Neural progenitor cell (in vitro differentiated cells): ENCODE results near the gene SLC22A16. TPM values are rescaled to one million over a fixed set of nuclear protein-coding genes. Genes with fewer than 3 reads are reported as not detected.

ENCODE experiments used
- DNase-seq: peaks from one replicate; pipeline ENCODE4 v3.0.0-alpha.2; 2016; ENCODE audit warnings: low spot score
- H2AFZ ChIP-seq: fragments of 200-600 bp; sonication (generic); replicated peaks from 2 replicates; pipeline ENCODE4 v1.6.1; 2016; ENCODE audit warnings: antibody characterized with exemption
- H3F3A ChIP-seq: fragments of 200-600 bp; sonication (generic); 2 replicates; pipeline ENCODE4 v1.6.1; 2016; ENCODE audit warnings: antibody characterized with exemption, low read depth
- H3K27ac ChIP-seq: fragments of 200-600 bp; sonication (generic); 2 replicates; pipeline ENCODE4 v1.5.1; 2016; ENCODE audit warnings: mild to moderate bottlenecking
- H3K27me3 ChIP-seq: fragments of 200-600 bp; sonication (generic); 2 replicates; pipeline ENCODE4 v1.6.1; 2016; ENCODE audit warnings: mild to moderate bottlenecking, moderate library complexity
- H3K36me3 ChIP-seq: fragments of 200-600 bp; sonication (generic); 2 replicates; pipeline ENCODE4 v1.5.1; 2016
- H3K4me1 ChIP-seq: fragments of 200-600 bp; sonication (generic); 2 replicates; pipeline ENCODE4 v1.6.1; 2016; ENCODE audit warnings: mixed run types
- H3K4me2 ChIP-seq: fragments of 200-600 bp; sonication (generic); 2 replicates; pipeline ENCODE4 v1.6.1; 2016
- H3K4me3 ChIP-seq: fragments of 200-600 bp; sonication (generic); 2 replicates; pipeline ENCODE4 v1.5.1; 2016
- H3K79me2 ChIP-seq: fragments of 200-600 bp; sonication (generic); 2 replicates; pipeline ENCODE4 v1.6.1; 2016; ENCODE audit warnings: low read depth
- H3K9ac ChIP-seq: fragments of 200-600 bp; sonication (generic); 2 replicates; pipeline ENCODE4 v1.6.1; 2016
- H3K9me3 ChIP-seq: fragments of 200-600 bp; sonication (generic); 2 replicates; pipeline ENCODE4 v1.5.1; 2016; ENCODE audit warnings: low read depth
- H4K20me1 ChIP-seq: fragments of 200-600 bp; sonication (generic); 2 replicates; pipeline ENCODE4 v1.6.1; 2016; ENCODE audit warnings: low read depth
- H3K27ac Mint-ChIP-seq: 3 replicates; pipeline ENCODE4 v1.8.0; 2021; ENCODE audit warnings: mixed read lengths
- H3K27me3 Mint-ChIP-seq: 2 replicates; pipeline ENCODE4 v1.8.0; 2022; ENCODE audit warnings: low read depth, mild to moderate bottlenecking, inconsistent platforms, moderate library complexity, mixed read lengths; ENCODE audit not compliant: insufficient read depth
- H3K36me3 Mint-ChIP-seq: 3 replicates; pipeline ENCODE4 v1.8.0; 2021; ENCODE audit warnings: mixed read lengths
- H3K4me1 Mint-ChIP-seq: 3 replicates; pipeline ENCODE4 v1.8.0; 2021; ENCODE audit warnings: mixed read lengths
- H3K4me3 Mint-ChIP-seq: 3 replicates; pipeline ENCODE4 v1.8.0; 2021; ENCODE audit warnings: mild to moderate bottlenecking, moderate library complexity, mixed read lengths
- H3K9me3 Mint-ChIP-seq: 3 replicates; pipeline ENCODE4 v1.8.0; 2020; ENCODE audit warnings: mixed read lengths
- CTCF ChIP-seq: fragments of 200-600 bp; sonication (generic); IDR thresholded peaks from 2 replicates; pipeline ENCODE4 v1.5.1; 2017; ENCODE audit warnings: antibody characterized with exemption, mild to moderate bottlenecking
- EZH2 ChIP-seq: fragments of 200-600 bp; sonication (generic); IDR thresholded peaks from 2 replicates; pipeline ENCODE4 v1.6.1; 2017; ENCODE audit warnings: antibody characterized with exemption, mild to moderate bottlenecking, moderate library complexity
- EZH2phosphoT487 ChIP-seq: fragments of 200-600 bp; sonication (generic); IDR thresholded peaks from 2 replicates; pipeline ENCODE4 v1.6.1; 2017; ENCODE audit warnings: antibody characterized with exemption
- total RNA-seq: library from RNA; depleted of rRNA; stranded (reverse); fragments of >200 nt; gene quantifications from 2 replicates; pipeline ENCODE4 v1.2.3, GENCODE V29; 2015; ENCODE audit warnings: low replicate concordance

SLC22A16 gene
- total RNA-seq, 1 donor from 2014 or later: not detected

DNA sequence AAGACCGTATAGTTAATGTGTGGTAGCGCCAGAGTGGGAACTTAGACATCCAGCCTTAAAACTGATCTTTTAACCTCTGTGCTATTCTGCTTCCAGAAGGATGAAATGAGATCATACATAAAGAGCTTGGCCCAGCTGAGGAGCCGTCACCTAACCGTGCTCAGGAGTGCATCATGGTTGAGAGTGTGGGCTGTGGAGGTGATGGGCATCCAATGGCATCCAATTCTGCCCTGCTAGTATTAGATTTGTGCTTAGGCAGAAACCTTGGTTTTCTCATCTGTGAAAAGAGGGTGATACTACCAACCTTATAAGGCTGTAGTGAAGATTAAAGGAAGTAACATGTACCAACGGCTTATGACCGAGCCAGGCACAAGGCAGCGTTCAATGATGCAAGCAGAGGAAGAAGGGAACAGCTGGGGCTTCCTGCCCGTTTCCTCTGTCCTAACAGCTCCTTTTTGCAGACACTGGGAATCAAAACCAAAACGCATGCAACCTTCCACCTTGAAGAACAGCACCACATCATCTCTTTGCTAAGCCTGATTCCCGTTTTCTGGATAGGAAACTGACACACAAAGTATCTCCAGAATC, 1.3 kb downstream of the SLC22A16 start:
- Histone ChIP-seq H3K4me2 (no peak overlapping the region), H4K20me1 (no peaks in the 10 kb centered on the region), H3K79me2 (no peaks in the 10 kb centered on the region), H3K4me3 (no peak overlapping the region), H2AFZ (no peak overlapping the region), H3F3A (no peaks in the 10 kb centered on the region), H3K9me3 (peaks cover 2% of the 10 kb centered on the region), H3K27me3 (no peaks in the 10 kb centered on the region), H3K27ac (no peak overlapping the region), H3K4me1 (no peaks in the 10 kb centered on the region), H3K36me3 (no peaks in the 10 kb centered on the region), H3K9ac (no peak overlapping the region)
- no peaks in the 10 kb centered on the region for H3K4me1 Mint-ChIP-seq
- peaks cover 20% of the 10 kb centered on the region for H3K9me3 Mint-ChIP-seq
- DNase-seq: no peak
- peaks cover 13% of the 10 kb centered on the region for H3K27me3 Mint-ChIP-seq
- H3K4me3 Mint-ChIP-seq: no peak overlapping the region
- no peak for TF ChIP-seq CTCF
- TF ChIP-seq EZH2: no peak
- H3K36me3 Mint-ChIP-seq: no peaks in the 10 kb centered on the region
- no peak overlapping the region for H3K27ac Mint-ChIP-seq

DNA sequence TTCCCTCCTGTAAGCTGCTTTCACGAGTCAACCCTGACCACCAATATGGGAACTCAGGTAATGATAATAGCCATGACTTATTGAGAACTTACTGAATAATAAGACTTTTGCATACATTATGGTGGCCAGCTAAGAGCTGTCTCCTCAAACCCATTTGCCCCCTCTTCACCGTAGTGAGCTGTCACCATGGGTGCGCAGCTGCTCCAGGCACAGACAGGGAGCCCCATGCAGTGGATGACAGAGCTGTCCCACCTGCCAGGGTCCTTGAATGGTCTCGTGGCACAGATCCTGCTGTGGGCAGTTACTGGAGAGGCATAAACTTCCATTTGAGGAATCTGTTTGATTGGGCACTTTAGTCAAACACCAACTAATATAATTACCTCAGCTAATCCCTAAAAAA, 1.9 kb downstream of the SLC22A16 start:
- H3K9me3 Mint-ChIP-seq: peaks cover 20% of the 10 kb centered on the region
- H3K4me1 Mint-ChIP-seq: no peaks in the 10 kb centered on the region
- Histone ChIP-seq H3K79me2 (no peaks in the 10 kb centered on the region), H3K36me3 (no peaks in the 10 kb centered on the region), H3K9ac (no peak overlapping the region), H3K4me1 (no peaks in the 10 kb centered on the region), H4K20me1 (no peaks in the 10 kb centered on the region), H3K27me3 (no peaks in the 10 kb centered on the region), H2AFZ (no peak overlapping the region), H3K27ac (no peak overlapping the region), H3K9me3 (peaks cover 2% of the 10 kb centered on the region), H3K4me2 (no peak overlapping the region), H3F3A (no peaks in the 10 kb centered on the region), H3K4me3 (no peak overlapping the region)
- H3K36me3 Mint-ChIP-seq: no peaks in the 10 kb centered on the region
- H3K27me3 Mint-ChIP-seq: peaks cover 13% of the 10 kb centered on the region
- TF ChIP-seq EZH2 (no peak), CTCF (no peak), EZH2phosphoT487 (no peak)
- H3K4me3 Mint-ChIP-seq: no peak overlapping the region
- no peak overlapping the region for H3K27ac Mint-ChIP-seq
- no peak for DNase-seq

DNA sequence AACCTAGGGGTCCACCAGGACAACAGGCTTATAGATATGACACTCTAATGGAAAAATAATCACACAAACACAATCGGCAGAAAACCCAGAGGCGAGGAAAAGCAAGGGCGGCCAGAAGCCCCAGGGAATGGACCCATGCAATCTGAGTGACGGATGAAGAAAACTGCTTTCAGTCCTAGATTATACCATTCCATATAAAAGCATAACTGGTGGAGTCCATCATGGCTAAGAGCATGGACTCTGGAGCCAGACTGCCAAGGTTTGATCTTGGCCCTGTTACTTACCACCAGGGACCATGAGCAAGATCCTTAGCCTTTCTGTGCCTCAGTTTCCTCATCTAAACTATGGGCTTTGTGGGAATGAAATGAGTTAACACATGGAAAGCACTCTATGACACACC, 3.7 kb downstream of the SLC22A16 start:
- H3K27ac Mint-ChIP-seq: no peak overlapping the region
- Histone ChIP-seq H3K9ac (no peak overlapping the region), H3K4me2 (no peak overlapping the region), H3K4me1 (no peaks in the 10 kb centered on the region), H4K20me1 (no peaks in the 10 kb centered on the region), H3K27ac (no peak overlapping the region), H3F3A (no peaks in the 10 kb centered on the region), H3K36me3 (no peaks in the 10 kb centered on the region), H3K79me2 (no peaks in the 10 kb centered on the region), H3K4me3 (no peak overlapping the region), H3K27me3 (no peaks in the 10 kb centered on the region), H3K9me3 (peaks cover 2% of the 10 kb centered on the region), H2AFZ (no peak overlapping the region)
- H3K4me3 Mint-ChIP-seq: no peak overlapping the region
- no peak for DNase-seq
- peaks cover 7% of the 10 kb centered on the region for H3K27me3 Mint-ChIP-seq
- TF ChIP-seq CTCF (no peak), EZH2 (no peak), EZH2phosphoT487 (no peak)
- H3K9me3 Mint-ChIP-seq: peaks cover 16% of the 10 kb centered on the region
- H3K4me1 Mint-ChIP-seq: no peaks in the 10 kb centered on the region
- H3K36me3 Mint-ChIP-seq: no peaks in the 10 kb centered on the region
